Measurements from ENCODE around the gene CFAP299.

Gene CFAP299

DNA sequence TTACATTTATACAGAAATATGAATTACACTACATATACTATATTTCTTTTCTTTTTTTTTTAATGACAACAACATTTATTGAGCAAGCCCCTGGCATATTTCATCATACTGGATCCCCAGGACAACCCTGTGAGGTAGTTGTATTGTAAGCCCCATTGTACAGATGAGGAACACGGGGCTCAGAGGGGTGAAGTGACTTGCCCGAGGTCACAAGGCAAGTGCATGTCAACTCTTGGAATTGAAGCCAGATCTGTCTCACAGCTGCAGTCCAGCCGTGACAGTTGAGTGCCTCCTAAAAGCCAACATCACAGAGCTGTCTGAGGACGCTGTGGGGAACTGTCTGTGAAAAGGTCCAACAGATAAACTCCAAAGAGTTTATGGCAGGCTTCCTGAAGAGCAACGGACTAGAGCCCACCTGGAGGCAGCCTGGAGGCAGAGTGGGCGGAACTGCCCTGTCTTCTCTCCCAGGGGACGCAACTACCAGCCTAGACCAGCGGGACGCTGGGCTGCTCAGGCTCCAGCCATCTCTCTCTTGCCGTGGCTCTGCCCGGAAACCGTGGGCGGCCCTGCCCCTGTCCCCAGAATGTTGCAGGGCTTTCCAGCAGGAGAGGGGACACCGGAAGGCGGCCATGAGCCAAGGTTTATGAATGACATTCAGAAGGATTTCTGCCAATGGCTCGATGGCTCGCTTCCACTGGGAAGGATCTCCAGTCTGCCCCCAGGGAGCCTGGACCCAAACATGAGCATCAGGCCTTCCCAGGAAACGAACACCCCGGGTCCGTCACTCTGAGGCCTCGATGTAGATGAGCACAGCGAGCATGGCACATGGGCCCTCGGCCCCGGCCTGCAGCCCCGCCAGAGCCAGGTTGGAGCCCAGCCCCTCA, 50.1 kb downstream of the CFAP299 start:
- Histone ChIP-seq H3K9ac (ENCODE audit: low read length) (no peak overlapping the region), H3K27me3 (ENCODE audit: low read length) (no peaks in the 10 kb centered on the region), H3K9me3 (ENCODE audit: insufficient read depth, low read length) (no peaks in the 10 kb centered on the region), H2AFZ (ENCODE audit: low read depth, low read length, severe bottlenecking) (no peak overlapping the region), H3K4me3 (ENCODE audit: insufficient read depth, low read length, poor library complexity, severe bottlenecking) (no peak overlapping the region), H3K4me2 (ENCODE audit: low read depth, low read length, poor library complexity, severe bottlenecking) (no peak overlapping the region), H3K27ac (ENCODE audit: low read depth, low read length) (no peak overlapping the region), H3K36me3 (ENCODE audit: low read length) (no peaks in the 10 kb centered on the region), H3K79me2 (ENCODE audit: insufficient read depth, low read length) (no peaks in the 10 kb centered on the region), H4K20me1 (ENCODE audit: low read depth, low read length) (no peaks in the 10 kb centered on the region), H3K9me2 (replicated peaks; ENCODE audit: insufficient read depth, low read length) (no peaks in the 10 kb centered on the region), H3F3A (ENCODE audit: insufficient read depth) (no peaks in the 10 kb centered on the region)
- TF ChIP-seq CTCF (IDR thresholded peaks at IDR 0.05; ENCODE audit: insufficient read depth, low read length, poor library complexity, severe bottlenecking) (no peak), EZH2phosphoT487 (conservative IDR thresholded peaks at IDR 0.05; ENCODE audit: low read length) (no peak)

DNA sequence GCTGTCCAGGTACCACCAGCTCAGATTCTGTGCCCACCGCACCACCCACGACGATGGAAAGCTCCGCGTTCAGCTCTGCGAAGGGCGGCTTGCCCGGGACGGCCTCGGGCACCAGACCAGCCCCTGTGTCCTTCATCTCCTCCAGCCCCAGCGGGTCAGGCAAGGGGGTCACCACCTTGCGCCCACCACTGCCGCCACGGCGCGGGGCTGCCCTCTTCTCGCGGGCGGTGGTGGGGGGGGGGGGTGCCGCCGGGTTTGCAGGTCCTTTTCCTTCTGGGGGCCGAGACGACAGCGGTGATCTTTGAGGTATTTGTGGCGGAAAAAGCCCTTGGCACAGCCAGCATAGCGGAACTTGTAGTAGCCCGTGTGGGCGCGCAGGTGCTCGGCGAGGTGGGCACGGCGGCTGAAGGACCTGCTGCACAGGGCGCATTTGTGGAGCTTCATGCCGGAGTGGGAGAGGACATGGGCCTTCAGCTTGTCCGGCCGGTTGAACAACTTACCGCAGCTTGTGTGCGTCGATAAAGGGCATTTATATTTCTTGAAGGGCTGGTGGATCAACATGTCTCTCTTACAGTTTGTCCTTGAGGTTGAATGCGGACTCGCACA, 50.9 kb downstream of the CFAP299 start:
- H3K79me2 ChIP-seq (ENCODE audit: insufficient read depth, low read length): no peaks in the 10 kb centered on the region
- no peaks in the 10 kb centered on the region for H3K27me3 ChIP-seq (ENCODE audit: low read length)
- no peaks in the 10 kb centered on the region for H3F3A ChIP-seq (ENCODE audit: insufficient read depth)
- H4K20me1 ChIP-seq (ENCODE audit: low read depth, low read length): no peaks in the 10 kb centered on the region
- H3K9ac ChIP-seq (ENCODE audit: low read length): no peak overlapping the region
- TF ChIP-seq EZH2phosphoT487 (conservative IDR thresholded peaks at IDR 0.05; ENCODE audit: low read length) (no peak), CTCF (IDR thresholded peaks at IDR 0.05; ENCODE audit: insufficient read depth, low read length, poor library complexity, severe bottlenecking) (no peak)
- H2AFZ ChIP-seq (ENCODE audit: low read depth, low read length, severe bottlenecking): no peak overlapping the region
- H3K4me2 ChIP-seq (ENCODE audit: low read depth, low read length, poor library complexity, severe bottlenecking): no peak overlapping the region
- no peaks in the 10 kb centered on the region for H3K9me2 ChIP-seq (replicated peaks; ENCODE audit: insufficient read depth, low read length)
- H3K9me3 ChIP-seq (ENCODE audit: insufficient read depth, low read length): no peaks in the 10 kb centered on the region
- no peak overlapping the region for H3K27ac ChIP-seq (ENCODE audit: low read depth, low read length)
- H3K36me3 ChIP-seq (ENCODE audit: low read length): no peaks in the 10 kb centered on the region
- H3K4me3 ChIP-seq (ENCODE audit: insufficient read depth, low read length, poor library complexity, severe bottlenecking): no peak overlapping the region

- H4K20me1 ChIP-seq (ENCODE audit: low read depth, low read length): no peaks in the 10 kb centered on the region
Observed at GRCh38 chr4:80387390-80388283, 52.1 kb downstream of the CFAP299 start.

More at GRCh38 chr4:80387390-80388283, 52.1 kb downstream of the CFAP299 start:
- Histone ChIP-seq H3K9ac (ENCODE audit: low read length) (no peak overlapping the region), H3K4me2 (ENCODE audit: low read depth, low read length, poor library complexity, severe bottlenecking) (no peak overlapping the region), H3K27ac (ENCODE audit: low read depth, low read length) (no peak overlapping the region), H3K9me3 (ENCODE audit: insufficient read depth, low read length) (no peaks in the 10 kb centered on the region), H3K79me2 (ENCODE audit: insufficient read depth, low read length) (no peaks in the 10 kb centered on the region), H3F3A (ENCODE audit: insufficient read depth) (no peaks in the 10 kb centered on the region), H3K4me3 (ENCODE audit: insufficient read depth, low read length, poor library complexity, severe bottlenecking) (no peak overlapping the region), H3K27me3 (ENCODE audit: low read length) (no peaks in the 10 kb centered on the region), H3K9me2 (replicated peaks; ENCODE audit: insufficient read depth, low read length) (no peaks in the 10 kb centered on the region), H2AFZ (ENCODE audit: low read depth, low read length, severe bottlenecking) (no peak overlapping the region), H3K36me3 (ENCODE audit: low read length) (no peaks in the 10 kb centered on the region)
- TF ChIP-seq CTCF (IDR thresholded peaks at IDR 0.05; ENCODE audit: insufficient read depth, low read length, poor library complexity, severe bottlenecking) (no peak), EZH2phosphoT487 (conservative IDR thresholded peaks at IDR 0.05; ENCODE audit: low read length) (no peak)
